Effector memory CD8-positive, alpha-beta T cell (primary cell): ENCODE results near the gene MRTFB.

Experiments
- ATAC-seq: fragments of 150-1000 bp; cut with Tn5 transposase; replicated peaks from 2 replicates; pipeline ENCODE4 v1.10.0; 2021; ENCODE audit warnings: mild to moderate bottlenecking, moderate library complexity
- DNase-seq, 3 experiments: peaks; one replicate each; pipeline ENCODE4 v3.0.0; 2021
- H3K27ac Mint-ChIP-seq, 2 donors: one replicate each; pipeline ENCODE4 v1.8.0; 2022; ENCODE audit warnings: mild to moderate bottlenecking in 2 of 2, mixed read lengths in 2 of 2, moderate library complexity in 2 of 2
- H3K27me3 Mint-ChIP-seq, 2 donors: one replicate each; pipeline ENCODE4 v1.8.0; 2022; ENCODE audit warnings: mixed read lengths in 2 of 2
- H3K36me3 Mint-ChIP-seq: one replicate; pipeline ENCODE4 v1.8.0; 2022; ENCODE audit warnings: mild to moderate bottlenecking, moderate library complexity, mixed read lengths; ENCODE audit not compliant: insufficient read depth
- H3K4me1 Mint-ChIP-seq, 2 donors: one replicate each; pipeline ENCODE4 v1.8.0; 2022; ENCODE audit warnings: low read depth in 2 of 2, mixed read lengths in 2 of 2
- H3K4me3 Mint-ChIP-seq, 2 donors: one replicate each; pipeline ENCODE4 v1.8.0; 2022; ENCODE audit warnings: mild to moderate bottlenecking in 2 of 2, mixed read lengths in 2 of 2, moderate library complexity in 2 of 2
- H3K9me3 Mint-ChIP-seq, 2 donors: one replicate each; pipeline ENCODE4 v1.8.0; 2022; ENCODE audit warnings: mixed read lengths in 2 of 2

Gene MRTFB

GRCh38 chr16:14198572-14198971, 127.5 kb downstream of the MRTFB start:
- H3K27me3 Mint-ChIP-seq, result no peaks in the 10 kb centered on the region
- H3K9me3 Mint-ChIP-seq, result no peaks in the 10 kb centered on the region
- no peak overlapping the region for H3K27ac Mint-ChIP-seq
- H3K4me1 Mint-ChIP-seq, result peaks cover 0 to 20% of the 10 kb centered on the region in 2 donors
- peaks cover 3% of the 10 kb centered on the region for H3K36me3 Mint-ChIP-seq
- ATAC-seq (no peak), DNase-seq (no peak)
- no peak overlapping the region for H3K4me3 Mint-ChIP-seq

- H3K27me3 Mint-ChIP-seq, result no peaks in the 10 kb centered on the region
- H3K4me3 Mint-ChIP-seq, result no peak overlapping the region
- H3K27ac Mint-ChIP-seq, result no peak overlapping the region
- H3K9me3 Mint-ChIP-seq, result no peaks in the 10 kb centered on the region
- no peak for ATAC-seq
- no peak for DNase-seq
- peaks cover 3% of the 10 kb centered on the region for H3K36me3 Mint-ChIP-seq
- peaks cover 0 to 19% of the 10 kb centered on the region in 2 donors for H3K4me1 Mint-ChIP-seq
Observed at GRCh38 chr16:14199199-14199598, 128.1 kb downstream of the MRTFB start.

DNA sequence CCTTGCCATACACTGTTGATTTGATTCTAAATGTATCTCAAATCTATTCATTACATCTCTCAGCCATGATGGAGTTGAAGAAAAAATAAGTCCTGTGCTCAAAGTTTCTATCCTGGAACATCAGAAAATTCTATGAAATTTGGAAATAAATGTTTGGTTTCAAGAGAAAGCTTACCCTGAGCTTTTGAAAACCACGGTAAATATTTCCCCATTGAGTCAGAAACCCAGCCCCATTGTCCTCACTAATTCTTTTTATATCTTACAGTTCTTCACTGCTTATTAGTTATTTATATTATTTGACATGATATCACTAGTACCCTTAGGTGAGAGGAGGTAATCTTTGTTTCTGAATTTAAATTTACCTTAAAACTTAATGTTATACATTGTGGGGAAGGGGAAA, 128.5 kb downstream of the MRTFB start:
- H3K27me3 Mint-ChIP-seq, result no peaks in the 10 kb centered on the region
- H3K4me3 Mint-ChIP-seq, result no peak overlapping the region
- no peak for ATAC-seq
- no peak for DNase-seq
- no peak overlapping the region for H3K27ac Mint-ChIP-seq
- H3K9me3 Mint-ChIP-seq, result no peaks in the 10 kb centered on the region
- H3K36me3 Mint-ChIP-seq, result peaks cover 3% of the 10 kb centered on the region
- peaks cover 0 to 19% of the 10 kb centered on the region in 2 donors for H3K4me1 Mint-ChIP-seq

GRCh38 chr16:14202095-14202494, 131.0 kb downstream of the MRTFB start:
- DNase-seq (no peak), ATAC-seq (no peak)
- Mint-ChIP-seq H3K27me3 (no peaks in the 10 kb centered on the region), H3K9me3 (no peaks in the 10 kb centered on the region), H3K4me1 (peaks cover 0 to 14% of the 10 kb centered on the region in 2 donors), H3K27ac (no peak overlapping the region), H3K36me3 (peaks cover 3% of the 10 kb centered on the region), H3K4me3 (no peak overlapping the region)

DNA sequence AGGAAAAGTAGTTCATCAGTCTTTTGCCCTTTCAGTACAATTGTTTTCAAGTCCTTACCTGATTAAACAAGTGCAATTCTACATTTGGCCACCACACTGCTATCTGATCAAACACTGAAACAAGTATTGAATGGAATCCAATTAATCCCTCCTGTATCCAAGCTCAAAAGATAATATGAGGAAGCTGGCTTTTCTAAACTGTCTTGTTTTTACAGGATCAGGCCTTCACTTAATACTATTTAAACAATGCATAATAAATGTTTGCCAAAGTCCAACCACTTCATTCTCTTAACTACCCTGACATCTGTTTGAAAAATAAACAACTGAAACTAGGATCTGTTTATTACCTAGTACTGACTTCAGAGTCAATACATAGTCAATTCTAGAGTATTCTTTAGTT, 131.6 kb downstream of the MRTFB start:
- no peak for ATAC-seq
- H3K4me3 Mint-ChIP-seq, result no peak overlapping the region
- H3K27me3 Mint-ChIP-seq, result no peaks in the 10 kb centered on the region
- no peak overlapping the region for H3K27ac Mint-ChIP-seq
- H3K9me3 Mint-ChIP-seq, result no peaks in the 10 kb centered on the region
- peaks cover 0 to 11% of the 10 kb centered on the region in 2 donors for H3K4me1 Mint-ChIP-seq
- no peaks in the 10 kb centered on the region for H3K36me3 Mint-ChIP-seq
- no peak for DNase-seq

DNA sequence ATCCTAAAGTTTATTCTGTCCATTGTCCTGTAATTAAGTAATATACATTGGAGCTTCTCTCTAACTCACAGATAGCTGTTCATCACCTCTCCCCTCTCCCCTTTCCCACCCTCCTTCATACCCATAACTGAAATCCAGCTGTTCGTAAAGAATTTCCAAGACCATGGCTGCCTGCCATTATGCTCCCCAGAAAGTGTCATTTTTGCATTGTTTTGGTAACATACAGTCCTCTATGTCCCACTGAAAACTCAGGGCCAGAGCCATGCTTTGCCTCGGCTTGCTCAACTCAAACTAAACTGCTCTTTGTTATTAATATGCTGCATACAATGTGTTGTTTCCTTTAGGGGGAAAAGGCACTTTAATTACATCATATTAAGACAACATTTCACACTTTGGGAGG, 132.0 kb downstream of the MRTFB start:
- Mint-ChIP-seq H3K4me3 (no peak overlapping the region), H3K9me3 (no peaks in the 10 kb centered on the region), H3K27ac (no peak overlapping the region), H3K4me1 (peaks cover 0 to 11% of the 10 kb centered on the region in 2 donors), H3K27me3 (no peaks in the 10 kb centered on the region), H3K36me3 (no peaks in the 10 kb centered on the region)
- DNase-seq (no peak), ATAC-seq (no peak)

DNA sequence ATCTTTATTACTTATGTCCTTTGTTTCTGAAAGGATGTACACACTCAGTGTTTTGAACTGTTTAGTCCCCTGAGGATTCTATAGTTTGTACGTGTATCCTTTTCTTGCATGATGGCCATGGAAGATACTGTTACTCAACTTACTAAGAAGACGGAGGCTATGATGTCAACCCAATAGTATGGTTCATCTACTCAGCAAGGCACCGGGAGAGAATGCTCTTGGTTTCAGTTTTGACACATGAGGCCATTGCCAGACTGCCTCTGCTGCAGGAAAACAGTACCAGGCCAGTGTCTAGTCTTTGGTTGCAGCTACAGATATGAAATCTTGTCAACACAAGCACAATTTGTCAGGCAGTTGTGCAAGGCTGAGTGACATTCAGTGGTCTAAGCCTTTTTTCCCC, 134.5 kb downstream of the MRTFB start:
- DNase-seq (no peak), ATAC-seq (no peak)
- no peak overlapping the region for H3K4me3 Mint-ChIP-seq
- no peak overlapping the region for H3K27ac Mint-ChIP-seq
- no peaks in the 10 kb centered on the region for H3K36me3 Mint-ChIP-seq
- no peaks in the 10 kb centered on the region for H3K4me1 Mint-ChIP-seq
- no peaks in the 10 kb centered on the region for H3K27me3 Mint-ChIP-seq
- no peaks in the 10 kb centered on the region for H3K9me3 Mint-ChIP-seq

- ATAC-seq (no peak), DNase-seq (no peak)
- no peaks in the 10 kb centered on the region for H3K4me1 Mint-ChIP-seq
- no peak overlapping the region for H3K27ac Mint-ChIP-seq
- H3K4me3 Mint-ChIP-seq, result no peak overlapping the region
- no peaks in the 10 kb centered on the region for H3K27me3 Mint-ChIP-seq
- no peaks in the 10 kb centered on the region for H3K36me3 Mint-ChIP-seq
- H3K9me3 Mint-ChIP-seq, result no peaks in the 10 kb centered on the region
Observed at GRCh38 chr16:14211856-14212543, 140.9 kb downstream of the MRTFB start.

DNA sequence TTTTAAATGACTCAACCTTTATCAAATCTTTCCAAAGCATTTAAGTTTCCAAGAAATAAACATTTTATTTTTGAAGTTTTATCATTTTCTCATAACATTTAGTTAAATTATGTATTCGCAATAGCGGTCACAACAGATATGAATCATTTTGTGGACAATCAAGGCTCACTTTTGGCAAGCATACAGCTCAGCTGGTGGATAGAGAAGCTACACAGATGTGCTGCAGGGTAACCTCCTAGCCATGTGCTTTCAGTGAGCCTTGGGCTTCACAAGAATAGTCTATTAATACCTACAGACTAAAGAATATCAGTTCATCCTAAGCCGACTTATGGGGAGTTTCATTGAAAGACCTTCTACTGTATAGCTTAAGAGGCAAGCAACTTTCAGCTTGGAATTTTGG, 144.8 kb downstream of the MRTFB start:
- no peak for DNase-seq
- Mint-ChIP-seq H3K9me3 (no peaks in the 10 kb centered on the region), H3K4me1 (no peaks in the 10 kb centered on the region), H3K27ac (no peak overlapping the region), H3K36me3 (peaks cover 6% of the 10 kb centered on the region), H3K27me3 (no peaks in the 10 kb centered on the region), H3K4me3 (no peak overlapping the region)
- ATAC-seq, result no peak

- ATAC-seq, result no peak
- no peaks in the 10 kb centered on the region for H3K27me3 Mint-ChIP-seq
- H3K36me3 Mint-ChIP-seq, result peaks cover 16% of the 10 kb centered on the region
- no peaks in the 10 kb centered on the region for H3K9me3 Mint-ChIP-seq
- no peaks in the 10 kb centered on the region for H3K4me1 Mint-ChIP-seq
- H3K27ac Mint-ChIP-seq, result no peak overlapping the region
- no peak overlapping the region for H3K4me3 Mint-ChIP-seq
- DNase-seq, result no peak
Observed at GRCh38 chr16:14219983-14220382, 148.9 kb downstream of the MRTFB start.

DNA sequence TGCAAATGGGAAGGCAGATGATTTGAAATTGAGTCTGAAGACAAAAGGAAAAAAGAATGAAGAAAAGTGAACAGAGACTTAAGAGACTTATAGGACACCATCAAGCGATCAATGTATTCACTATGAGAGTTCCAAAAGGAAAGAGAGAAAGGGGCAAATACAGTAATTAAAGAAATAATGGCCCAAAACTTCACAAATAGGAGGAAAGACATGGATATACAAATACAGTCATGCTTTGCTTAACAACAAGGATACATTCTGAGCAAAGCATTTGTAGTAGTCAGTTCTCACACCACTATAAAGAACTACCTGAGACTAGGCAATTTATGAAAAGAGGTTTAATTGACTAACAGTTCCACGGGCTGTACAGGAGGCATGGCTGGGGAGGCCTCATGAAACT, 152.5 kb downstream of the MRTFB start:
- Mint-ChIP-seq H3K9me3 (peaks cover 0 to 1% of the 10 kb centered on the region in 2 donors), H3K4me1 (no peaks in the 10 kb centered on the region), H3K27ac (no peak overlapping the region), H3K4me3 (no peak overlapping the region), H3K27me3 (no peaks in the 10 kb centered on the region), H3K36me3 (peaks cover 9% of the 10 kb centered on the region)
- DNase-seq (no peak), ATAC-seq (no peak)

GRCh38 chr16:14225457-14225856, 154.3 kb downstream of the MRTFB start:
- ATAC-seq, result no peak
- Mint-ChIP-seq H3K27ac (no peak overlapping the region), H3K4me1 (no peaks in the 10 kb centered on the region), H3K27me3 (no peaks in the 10 kb centered on the region), H3K36me3 (peaks cover 9% of the 10 kb centered on the region), H3K4me3 (no peak overlapping the region), H3K9me3 (peaks cover 0 to 1% of the 10 kb centered on the region in 2 donors)
- DNase-seq, result no peak

GRCh38 chr16:14232106-14232864, 161.2 kb downstream of the MRTFB start:
- Mint-ChIP-seq H3K4me1 (no peaks in the 10 kb centered on the region), H3K27me3 (no peaks in the 10 kb centered on the region), H3K36me3 (peaks cover 4% of the 10 kb centered on the region), H3K27ac (no peak overlapping the region), H3K9me3 (no peaks in the 10 kb centered on the region), H3K4me3 (no peak overlapping the region)
- ATAC-seq, result no peak
- DNase-seq, result no peak

- no peaks in the 10 kb centered on the region for H3K27me3 Mint-ChIP-seq
- DNase-seq, result no peak
- H3K36me3 Mint-ChIP-seq, result peaks cover 4% of the 10 kb centered on the region
- H3K27ac Mint-ChIP-seq, result no peak overlapping the region
- ATAC-seq, result no peak
- no peaks in the 10 kb centered on the region for H3K9me3 Mint-ChIP-seq
- H3K4me3 Mint-ChIP-seq, result no peak overlapping the region
- H3K4me1 Mint-ChIP-seq, result no peaks in the 10 kb centered on the region
Observed at GRCh38 chr16:14236401-14236800, 165.3 kb downstream of the MRTFB start.
